GM12891 (cell line): ENCODE measurements around the gene GRIK4.

Source experiments
- PAX5 ChIP-seq: IDR thresholded peaks from 2 replicates; pipeline ENCODE4 v1.6.1; 2011; ENCODE audit warnings: low read length, moderate library complexity, mild to moderate bottlenecking; ENCODE audit not compliant: insufficient read depth, severe bottlenecking
- POLR2A ChIP-seq: IDR thresholded peaks from 2 replicates; pipeline ENCODE4 v1.6.1; 2011; ENCODE audit warnings: low read depth, low read length, control low read depth
- POLR2AphosphoS5 ChIP-seq: IDR thresholded peaks from 2 replicates; pipeline ENCODE4 v1.6.1; 2011; ENCODE audit warnings: low read depth, low read length, control low read depth
- POU2F2 ChIP-seq: IDR thresholded peaks from 2 replicates; pipeline ENCODE4 v1.6.1; 2011; ENCODE audit warnings: low read depth, mild to moderate bottlenecking, control low read depth, low read length, moderate library complexity
- SPI1 ChIP-seq: IDR thresholded peaks from 2 replicates; pipeline ENCODE4 v1.6.1; 2011; ENCODE audit warnings: low read depth, low read length, control low read depth
- TAF1 ChIP-seq: IDR thresholded peaks from 2 replicates; pipeline ENCODE4 v1.6.1; 2011; ENCODE audit warnings: low read depth, low read length, control low read depth

GRCh38 chr11:120750647-120751549 is 239.3 kb downstream of the GRIK4 start:
- TF ChIP-seq POLR2AphosphoS5, result no peak
- no peak for TF ChIP-seq TAF1
- TF ChIP-seq POLR2A, result no peak
- peak; percentile 88 for TF ChIP-seq SPI1
- TF ChIP-seq POU2F2, result no peak
- no peak for TF ChIP-seq PAX5
